ENCODE data around the gene LHX4.

The LHX4 gene

GRCh38 chr1:180253585-180254495 is 23.8 kb downstream of the LHX4 start:
- no peak for ATAC-seq
- Mint-ChIP-seq H3K27ac (no peak overlapping the region), H3K4me1 (no peaks in the 10 kb centered on the region), H3K36me3 (no peaks in the 10 kb centered on the region), H3K27me3 (peaks cover 86% of the 10 kb centered on the region), H3K4me3 (no peak overlapping the region), H3K9me3 (no peaks in the 10 kb centered on the region)

GRCh38 chr1:180254496-180254819 is 24.4 kb downstream of the LHX4 start:
- Mint-ChIP-seq H3K4me3 (no peak overlapping the region), H3K27ac (no peak overlapping the region), H3K36me3 (no peaks in the 10 kb centered on the region), H3K9me3 (no peaks in the 10 kb centered on the region), H3K27me3 (peaks cover 88% of the 10 kb centered on the region), H3K4me1 (no peaks in the 10 kb centered on the region)
- ATAC-seq: no peak

- no peaks in the 10 kb centered on the region for H3K36me3 Mint-ChIP-seq
- ATAC-seq: no peak
- H3K27ac Mint-ChIP-seq: no peak overlapping the region
- peaks cover 86% of the 10 kb centered on the region for H3K27me3 Mint-ChIP-seq
- H3K4me1 Mint-ChIP-seq: no peaks in the 10 kb centered on the region
- H3K9me3 Mint-ChIP-seq: no peaks in the 10 kb centered on the region
- no peak overlapping the region for H3K4me3 Mint-ChIP-seq
These were observed 24.8 kb downstream of the LHX4 start for GRCh38 chr1:180254854-180255253.

- Mint-ChIP-seq H3K4me3 (no peak overlapping the region), H3K27ac (no peak overlapping the region), H3K4me1 (no peaks in the 10 kb centered on the region), H3K36me3 (no peaks in the 10 kb centered on the region), H3K27me3 (peaks cover 77% of the 10 kb centered on the region), H3K9me3 (no peaks in the 10 kb centered on the region)
- ATAC-seq: no peak
These were observed 25.7 kb downstream of the LHX4 start for GRCh38 chr1:180255536-180256340.

GRCh38 chr1:180256341-180257027 is 26.4 kb downstream of the LHX4 start:
- Mint-ChIP-seq H3K27me3 (peaks cover 69% of the 10 kb centered on the region), H3K27ac (no peak overlapping the region), H3K9me3 (no peaks in the 10 kb centered on the region), H3K4me3 (no peak overlapping the region), H3K4me1 (no peaks in the 10 kb centered on the region), H3K36me3 (no peaks in the 10 kb centered on the region)
- ATAC-seq: no peak

- Mint-ChIP-seq H3K9me3 (no peaks in the 10 kb centered on the region), H3K36me3 (no peaks in the 10 kb centered on the region), H3K4me1 (no peaks in the 10 kb centered on the region), H3K27me3 (peaks cover 64% of the 10 kb centered on the region), H3K4me3 (no peak overlapping the region), H3K27ac (no peak overlapping the region)
- ATAC-seq: no peak
These were observed 26.9 kb downstream of the LHX4 start for GRCh38 chr1:180257028-180257386.

- H3K27me3 Mint-ChIP-seq: peaks cover 59% of the 10 kb centered on the region
- no peak overlapping the region for H3K4me3 Mint-ChIP-seq
These were observed 27.4 kb downstream of the LHX4 start for GRCh38 chr1:180257486-180257885.

GRCh38 chr1:180258290-180258689 is 28.2 kb downstream of the LHX4 start:
- H3K9me3 Mint-ChIP-seq: no peaks in the 10 kb centered on the region
- H3K27ac Mint-ChIP-seq: no peak overlapping the region
- no peak overlapping the region for H3K4me3 Mint-ChIP-seq
- ATAC-seq: no peak
- H3K27me3 Mint-ChIP-seq: peaks cover 51% of the 10 kb centered on the region
- no peaks in the 10 kb centered on the region for H3K4me1 Mint-ChIP-seq
- H3K36me3 Mint-ChIP-seq: no peaks in the 10 kb centered on the region

More at GRCh38 chr1:180257486-180257885, 27.4 kb downstream of the LHX4 start:
- H3K36me3 Mint-ChIP-seq: no peaks in the 10 kb centered on the region
- no peaks in the 10 kb centered on the region for H3K4me1 Mint-ChIP-seq
- ATAC-seq: no peak
- no peaks in the 10 kb centered on the region for H3K9me3 Mint-ChIP-seq
- H3K27ac Mint-ChIP-seq: no peak overlapping the region

- Mint-ChIP-seq H3K4me1 (no peaks in the 10 kb centered on the region), H3K4me3 (no peak overlapping the region), H3K27ac (no peak overlapping the region), H3K27me3 (peaks cover 46% of the 10 kb centered on the region), H3K36me3 (no peaks in the 10 kb centered on the region), H3K9me3 (no peaks in the 10 kb centered on the region)
- no peak for ATAC-seq
These were observed 28.9 kb downstream of the LHX4 start for GRCh38 chr1:180258935-180259334.

GRCh38 chr1:180259431-180260338 is 29.6 kb downstream of the LHX4 start:
- H3K27me3 Mint-ChIP-seq: peaks cover 42% of the 10 kb centered on the region
- no peaks in the 10 kb centered on the region for H3K9me3 Mint-ChIP-seq
- no peak overlapping the region for H3K4me3 Mint-ChIP-seq
- ATAC-seq: peak; percentile 17
- no peak overlapping the region for H3K27ac Mint-ChIP-seq
- H3K4me1 Mint-ChIP-seq: no peaks in the 10 kb centered on the region
- H3K36me3 Mint-ChIP-seq: no peaks in the 10 kb centered on the region

- Mint-ChIP-seq H3K4me3 (no peak overlapping the region), H3K9me3 (no peaks in the 10 kb centered on the region), H3K27me3 (peaks cover 38% of the 10 kb centered on the region), H3K4me1 (no peaks in the 10 kb centered on the region), H3K27ac (no peak overlapping the region), H3K36me3 (no peaks in the 10 kb centered on the region)
- ATAC-seq: no peak
These were observed 30.5 kb downstream of the LHX4 start for GRCh38 chr1:180260541-180260940.

- no peak for ATAC-seq
- no peaks in the 10 kb centered on the region for H3K36me3 Mint-ChIP-seq
- peaks cover 33% of the 10 kb centered on the region for H3K27me3 Mint-ChIP-seq
- no peak overlapping the region for H3K4me3 Mint-ChIP-seq
- H3K9me3 Mint-ChIP-seq: no peaks in the 10 kb centered on the region
- no peak overlapping the region for H3K27ac Mint-ChIP-seq
- H3K4me1 Mint-ChIP-seq: no peaks in the 10 kb centered on the region
These were observed 31.0 kb downstream of the LHX4 start for GRCh38 chr1:180261030-180261429.

- no peak for ATAC-seq
- Mint-ChIP-seq H3K4me1 (no peaks in the 10 kb centered on the region), H3K27ac (no peak overlapping the region), H3K27me3 (peaks cover 27% of the 10 kb centered on the region), H3K4me3 (no peak overlapping the region), H3K9me3 (no peaks in the 10 kb centered on the region), H3K36me3 (no peaks in the 10 kb centered on the region)
These were observed 31.6 kb downstream of the LHX4 start for GRCh38 chr1:180261524-180262155.
